ENCODE results near the gene HBS1L.

- no peak for TF ChIP-seq POLR2A (IDR thresholded peaks at IDR 0.05)
- no peak for TF ChIP-seq CTCF (IDR thresholded peaks at IDR 0.05 in 8 of 11, conservative IDR thresholded peaks at IDR 0.05 in 3 of 11)
Observed at GRCh38 chr6:135072753-135073152, 18.1 kb upstream of the HBS1L start.
